GM23338 (cell line): ENCODE data around the gene SLC12A3. TPM values are rescaled to one million over a fixed set of nuclear protein-coding genes. Genes with fewer than 3 reads are reported as not detected.

Source experiments
- ATAC-seq: fragments of 200-7000 bp; cut with Tn5 transposase; 3 replicates; pipeline ENCODE4 v1.9.1; 2020
- DNase-seq: peaks from one replicate; pipeline ENCODE4 v3.0.0-alpha.2; 2015; ENCODE audit warnings: low spot score
- H2AFZ ChIP-seq: fragments of 200-600 bp; sonication (generic); 2 replicates; pipeline ENCODE4 v1.8.0; 2016; ENCODE audit warnings: antibody characterized with exemption, mild to moderate bottlenecking, moderate library complexity
- H3F3A ChIP-seq: fragments of 200-600 bp; sonication (generic); replicated peaks from 2 replicates; pipeline ENCODE4 v1.8.0; 2017; ENCODE audit warnings: antibody characterized with exemption, mixed run types, low read depth
- H3K27ac ChIP-seq: fragments of 200-600 bp; sonication (generic); 2 replicates; pipeline ENCODE4 v1.6.1; 2016; ENCODE audit warnings: low read depth
- H3K27me3 ChIP-seq: fragments of 200-600 bp; sonication (generic); 2 replicates; pipeline ENCODE4 v1.8.0; 2016; ENCODE audit warnings: mild to moderate bottlenecking, mixed run types, moderate library complexity; ENCODE audit not compliant: insufficient read depth
- H3K36me3 ChIP-seq: fragments of 200-600 bp; sonication (generic); 2 replicates; pipeline ENCODE4 v1.8.0; 2016; ENCODE audit warnings: mild to moderate bottlenecking; ENCODE audit not compliant: insufficient read depth
- H3K4me1 ChIP-seq: fragments of 200-600 bp; sonication (generic); 2 replicates; pipeline ENCODE4 v1.8.0; 2016; ENCODE audit warnings: mild to moderate bottlenecking, moderate library complexity; ENCODE audit not compliant: insufficient read depth
- H3K4me2 ChIP-seq: fragments of 200-600 bp; sonication (generic); 2 replicates; pipeline ENCODE4 v1.7.1; 2017; ENCODE audit warnings: mixed run types
- H3K4me3 ChIP-seq: fragments of 200-600 bp; sonication (generic); 2 replicates; pipeline ENCODE4 v1.6.1; 2016; ENCODE audit warnings: mixed run types
- H3K79me2 ChIP-seq: fragments of 200-600 bp; sonication (generic); replicated peaks from 2 replicates; pipeline ENCODE4 v1.8.0; 2017; ENCODE audit warnings: mild to moderate bottlenecking; ENCODE audit not compliant: insufficient read depth
- H3K9me2 ChIP-seq: fragments of 200-600 bp; sonication (generic); 2 replicates; pipeline ENCODE4 v1.8.0; 2017; ENCODE audit not compliant: insufficient read depth
- H4K20me1 ChIP-seq: fragments of 200-600 bp; sonication (generic); replicated peaks from 2 replicates; pipeline ENCODE4 v1.8.0; 2017; ENCODE audit warnings: mild to moderate bottlenecking; ENCODE audit not compliant: insufficient read depth
- H3K27ac Mint-ChIP-seq: 2 replicates; pipeline ENCODE4 v1.8.0; 2020; ENCODE audit warnings: inconsistent platforms, mild to moderate bottlenecking, moderate library complexity, mixed read lengths
- H3K27me3 Mint-ChIP-seq: 3 replicates; pipeline ENCODE4 v1.8.0; 2022; ENCODE audit warnings: low read depth, mild to moderate bottlenecking, moderate library complexity, mixed read lengths, inconsistent platforms; ENCODE audit not compliant: insufficient read depth, poor library complexity
- H3K36me3 Mint-ChIP-seq: 3 replicates; pipeline ENCODE4 v1.8.0; 2021; ENCODE audit warnings: low read depth, mild to moderate bottlenecking, inconsistent platforms, moderate library complexity, mixed read lengths
- H3K4me1 Mint-ChIP-seq: 3 replicates; pipeline ENCODE4 v1.8.0; 2020; ENCODE audit warnings: mild to moderate bottlenecking, inconsistent platforms, mixed read lengths
- H3K4me3 Mint-ChIP-seq: 3 replicates; pipeline ENCODE4 v1.8.0; 2021; ENCODE audit warnings: moderate library complexity, mild to moderate bottlenecking, inconsistent platforms, mixed read lengths
- H3K9me3 Mint-ChIP-seq: 3 replicates; pipeline ENCODE4 v1.8.0; 2020; ENCODE audit warnings: moderate library complexity, mild to moderate bottlenecking, inconsistent platforms, mixed read lengths
- CREB1 ChIP-seq: fragments of 250-450 bp; sonication (Bioruptor Pico); IDR thresholded peaks from 2 replicates; pipeline ENCODE4 v1.5.0; 2020; ENCODE audit warnings: low read depth, mild to moderate bottlenecking, moderate library complexity
- EZH2 ChIP-seq: fragments of 200-600 bp; sonication (generic); IDR thresholded peaks from one replicate; pipeline ENCODE4 v1.8.0; 2017; ENCODE audit warnings: antibody characterized with exemption, mild to moderate bottlenecking, low read depth; ENCODE audit not compliant: unreplicated experiment
- EZH2phosphoT487 ChIP-seq: fragments of 200-600 bp; sonication (generic); IDR thresholded peaks from one replicate; pipeline ENCODE4 v1.8.1; 2018; ENCODE audit warnings: antibody characterized with exemption; ENCODE audit not compliant: unreplicated experiment
- JUNB ChIP-seq: IDR thresholded peaks from one replicate; pipeline ENCODE4 v1.6.1; 2016; ENCODE audit warnings: antibody characterized with exemption; ENCODE audit not compliant: unreplicated experiment
- NANOG ChIP-seq: IDR thresholded peaks from 2 replicates; pipeline ENCODE4 v1.6.1; 2016; ENCODE audit warnings: antibody characterized with exemption, borderline replicate concordance
- POLR2AphosphoS5 ChIP-seq: IDR thresholded peaks from 2 replicates; pipeline ENCODE4 v1.6.1; 2016; ENCODE audit warnings: antibody characterized with exemption, low read depth
- ZNF114 ChIP-seq: fragments of 250-450 bp; sonication (Bioruptor Pico); IDR thresholded peaks from 2 replicates; pipeline ENCODE4 v1.5.0; 2020; ENCODE audit warnings: mild to moderate bottlenecking, moderate library complexity
- ZNF331 ChIP-seq: fragments of 250-450 bp; sonication (Bioruptor Pico); IDR thresholded peaks from 2 replicates; pipeline ENCODE4 v1.5.0; 2020; ENCODE audit warnings: low read depth, mild to moderate bottlenecking, moderate library complexity
- polyA plus RNA-seq: library from polyadenylated mRNA; unstranded; fragments of >200 nt; fragmentation: Nextera tagmentation; extraction: Ambion mirVana; gene quantifications from 2 replicates; pipeline ENCODE4 v1.2.1, GENCODE V29; 2016
- total RNA-seq: library from RNA; depleted of rRNA; stranded (reverse); fragments of >200 nt; shearing (Covaris generic); gene quantifications from 2 replicates; pipeline ENCODE4 v1.2.3, GENCODE V29; 2014
- TF ChIP-seq, protein P1 (sequence below), 2 experiments: fragments of 200-600 bp in 1 of 2; sonication (generic) in 1 of 2; conservative IDR thresholded peaks; 2 replicates each; pipeline versions ENCODE4 v1.5.1 to v1.6.1; 2016 to 2017; ENCODE audit warnings: antibody characterized with exemption in 2 of 2, low read depth in 2 of 2, mild to moderate bottlenecking in 2 of 2, moderate library complexity in 1 of 2
- TF ChIP-seq, protein P2 (sequence below): fragments of 250-450 bp; sonication (Bioruptor Pico); IDR thresholded peaks from 2 replicates; pipeline ENCODE4 v1.5.0; 2020; ENCODE audit warnings: mild to moderate bottlenecking, moderate library complexity

SLC12A3 gene
- total and polyA plus RNA-seq, 2 experiments from 2014 or later = not detected

GRCh38 chr16:56866955-56867830 is 2.2 kb downstream of the SLC12A3 start:
- Histone ChIP-seq H2AFZ (peak overlapping the region; percentile 80), H3K4me1 (no peaks in the 10 kb centered on the region), H3F3A (no peaks in the 10 kb centered on the region), H3K27me3 (no peaks in the 10 kb centered on the region), H3K27ac (no peak overlapping the region), H4K20me1 (no peaks in the 10 kb centered on the region), H3K36me3 (no peaks in the 10 kb centered on the region), H3K9me2 (no peaks in the 10 kb centered on the region), H3K4me3 (no peak overlapping the region), H3K79me2 (no peaks in the 10 kb centered on the region), H3K4me2 (no peak overlapping the region)
- Mint-ChIP-seq H3K9me3 (no peaks in the 10 kb centered on the region), H3K36me3 (no peaks in the 10 kb centered on the region), H3K27ac (no peak overlapping the region), H3K27me3 (peaks cover 4% of the 10 kb centered on the region), H3K4me1 (no peaks in the 10 kb centered on the region; the same call in 2 of the 3 replicates), H3K4me3 (no peak overlapping the region)
- ATAC-seq = peak; percentile 51
- peak; percentile 84 for DNase-seq
- no peak for TF ChIP-seq EZH2
- TF ChIP-seq, protein P1, sequence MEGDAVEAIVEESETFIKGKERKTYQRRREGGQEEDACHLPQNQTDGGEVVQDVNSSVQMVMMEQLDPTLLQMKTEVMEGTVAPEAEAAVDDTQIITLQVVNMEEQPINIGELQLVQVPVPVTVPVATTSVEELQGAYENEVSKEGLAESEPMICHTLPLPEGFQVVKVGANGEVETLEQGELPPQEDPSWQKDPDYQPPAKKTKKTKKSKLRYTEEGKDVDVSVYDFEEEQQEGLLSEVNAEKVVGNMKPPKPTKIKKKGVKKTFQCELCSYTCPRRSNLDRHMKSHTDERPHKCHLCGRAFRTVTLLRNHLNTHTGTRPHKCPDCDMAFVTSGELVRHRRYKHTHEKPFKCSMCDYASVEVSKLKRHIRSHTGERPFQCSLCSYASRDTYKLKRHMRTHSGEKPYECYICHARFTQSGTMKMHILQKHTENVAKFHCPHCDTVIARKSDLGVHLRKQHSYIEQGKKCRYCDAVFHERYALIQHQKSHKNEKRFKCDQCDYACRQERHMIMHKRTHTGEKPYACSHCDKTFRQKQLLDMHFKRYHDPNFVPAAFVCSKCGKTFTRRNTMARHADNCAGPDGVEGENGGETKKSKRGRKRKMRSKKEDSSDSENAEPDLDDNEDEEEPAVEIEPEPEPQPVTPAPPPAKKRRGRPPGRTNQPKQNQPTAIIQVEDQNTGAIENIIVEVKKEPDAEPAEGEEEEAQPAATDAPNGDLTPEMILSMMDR (conservative IDR thresholded peaks at IDR 0.05; ENCODE audit: low read depth in 2 of 2) = peak; percentile 67 to 82
- TF ChIP-seq POLR2AphosphoS5 = no peak

GRCh38 chr16:56868175-56868574 is 3.2 kb downstream of the SLC12A3 start:
- Mint-ChIP-seq H3K9me3 (no peaks in the 10 kb centered on the region), H3K36me3 (no peaks in the 10 kb centered on the region), H3K27ac (no peak overlapping the region), H3K4me3 (no peak overlapping the region), H3K4me1 (no peaks in the 10 kb centered on the region; the same call in 1 of the 3 replicates), H3K27me3 (no peaks in the 10 kb centered on the region)
- Histone ChIP-seq H2AFZ (no peak overlapping the region), H3K79me2 (no peaks in the 10 kb centered on the region), H3K9me2 (no peaks in the 10 kb centered on the region), H3K27ac (no peak overlapping the region), H3K27me3 (no peaks in the 10 kb centered on the region), H3K36me3 (no peaks in the 10 kb centered on the region), H3K4me2 (no peak overlapping the region), H4K20me1 (no peaks in the 10 kb centered on the region), H3K4me1 (no peaks in the 10 kb centered on the region), H3F3A (no peaks in the 10 kb centered on the region), H3K4me3 (no peak overlapping the region)
- no peak for ATAC-seq
- no peak for DNase-seq
- TF ChIP-seq ZNF114 (CRISPR knock-in tag) = no peak
- no peak for TF ChIP-seq NANOG
- no peak for TF ChIP-seq CREB1 (CRISPR knock-in tag)
- TF ChIP-seq, protein P2, sequence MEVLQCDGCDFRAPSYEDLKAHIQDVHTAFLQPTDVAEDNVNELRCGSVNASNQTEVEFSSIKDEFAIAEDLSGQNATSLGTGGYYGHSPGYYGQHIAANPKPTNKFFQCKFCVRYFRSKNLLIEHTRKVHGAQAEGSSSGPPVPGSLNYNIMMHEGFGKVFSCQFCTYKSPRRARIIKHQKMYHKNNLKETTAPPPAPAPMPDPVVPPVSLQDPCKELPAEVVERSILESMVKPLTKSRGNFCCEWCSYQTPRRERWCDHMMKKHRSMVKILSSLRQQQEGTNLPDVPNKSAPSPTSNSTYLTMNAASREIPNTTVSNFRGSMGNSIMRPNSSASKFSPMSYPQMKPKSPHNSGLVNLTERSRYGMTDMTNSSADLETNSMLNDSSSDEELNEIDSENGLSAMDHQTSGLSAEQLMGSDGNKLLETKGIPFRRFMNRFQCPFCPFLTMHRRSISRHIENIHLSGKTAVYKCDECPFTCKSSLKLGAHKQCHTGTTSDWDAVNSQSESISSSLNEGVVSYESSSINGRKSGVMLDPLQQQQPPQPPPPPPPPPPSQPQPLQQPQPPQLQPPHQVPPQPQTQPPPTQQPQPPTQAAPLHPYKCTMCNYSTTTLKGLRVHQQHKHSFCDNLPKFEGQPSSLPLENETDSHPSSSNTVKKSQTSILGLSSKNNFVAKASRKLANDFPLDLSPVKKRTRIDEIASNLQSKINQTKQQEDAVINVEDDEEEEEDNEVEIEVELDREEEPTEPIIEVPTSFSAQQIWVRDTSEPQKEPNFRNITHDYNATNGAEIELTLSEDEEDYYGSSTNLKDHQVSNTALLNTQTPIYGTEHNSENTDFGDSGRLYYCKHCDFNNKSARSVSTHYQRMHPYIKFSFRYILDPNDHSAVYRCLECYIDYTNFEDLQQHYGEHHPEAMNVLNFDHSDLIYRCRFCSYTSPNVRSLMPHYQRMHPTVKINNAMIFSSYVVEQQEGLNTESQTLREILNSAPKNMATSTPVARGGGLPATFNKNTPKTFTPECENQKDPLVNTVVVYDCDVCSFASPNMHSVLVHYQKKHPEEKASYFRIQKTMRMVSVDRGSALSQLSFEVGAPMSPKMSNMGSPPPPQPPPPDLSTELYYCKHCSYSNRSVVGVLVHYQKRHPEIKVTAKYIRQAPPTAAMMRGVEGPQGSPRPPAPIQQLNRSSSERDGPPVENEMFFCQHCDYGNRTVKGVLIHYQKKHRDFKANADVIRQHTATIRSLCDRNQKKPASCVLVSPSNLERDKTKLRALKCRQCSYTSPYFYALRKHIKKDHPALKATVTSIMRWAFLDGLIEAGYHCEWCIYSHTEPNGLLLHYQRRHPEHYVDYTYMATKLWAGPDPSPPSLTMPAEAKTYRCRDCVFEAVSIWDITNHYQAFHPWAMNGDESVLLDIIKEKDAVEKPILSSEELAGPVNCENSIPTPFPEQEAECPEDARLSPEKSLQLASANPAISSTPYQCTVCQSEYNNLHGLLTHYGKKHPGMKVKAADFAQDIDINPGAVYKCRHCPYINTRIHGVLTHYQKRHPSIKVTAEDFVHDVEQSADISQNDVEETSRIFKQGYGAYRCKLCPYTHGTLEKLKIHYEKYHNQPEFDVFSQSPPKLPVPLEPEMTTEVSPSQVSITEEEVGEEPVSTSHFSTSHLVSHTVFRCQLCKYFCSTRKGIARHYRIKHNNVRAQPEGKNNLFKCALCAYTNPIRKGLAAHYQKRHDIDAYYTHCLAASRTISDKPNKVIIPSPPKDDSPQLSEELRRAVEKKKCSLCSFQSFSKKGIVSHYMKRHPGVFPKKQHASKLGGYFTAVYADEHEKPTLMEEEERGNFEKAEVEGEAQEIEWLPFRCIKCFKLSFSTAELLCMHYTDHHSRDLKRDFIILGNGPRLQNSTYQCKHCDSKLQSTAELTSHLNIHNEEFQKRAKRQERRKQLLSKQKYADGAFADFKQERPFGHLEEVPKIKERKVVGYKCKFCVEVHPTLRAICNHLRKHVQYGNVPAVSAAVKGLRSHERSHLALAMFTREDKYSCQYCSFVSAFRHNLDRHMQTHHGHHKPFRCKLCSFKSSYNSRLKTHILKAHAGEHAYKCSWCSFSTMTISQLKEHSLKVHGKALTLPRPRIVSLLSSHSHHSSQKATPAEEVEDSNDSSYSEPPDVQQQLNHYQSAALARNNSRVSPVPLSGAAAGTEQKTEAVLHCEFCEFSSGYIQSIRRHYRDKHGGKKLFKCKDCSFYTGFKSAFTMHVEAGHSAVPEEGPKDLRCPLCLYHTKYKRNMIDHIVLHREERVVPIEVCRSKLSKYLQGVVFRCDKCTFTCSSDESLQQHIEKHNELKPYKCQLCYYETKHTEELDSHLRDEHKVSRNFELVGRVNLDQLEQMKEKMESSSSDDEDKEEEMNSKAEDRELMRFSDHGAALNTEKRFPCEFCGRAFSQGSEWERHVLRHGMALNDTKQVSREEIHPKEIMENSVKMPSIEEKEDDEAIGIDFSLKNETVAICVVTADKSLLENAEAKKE (CRISPR knock-in tag) = no peak
- no peak for TF ChIP-seq EZH2phosphoT487
- TF ChIP-seq ZNF331 (CRISPR knock-in tag) = no peak
- no peak for TF ChIP-seq EZH2
- no peak for TF ChIP-seq POLR2AphosphoS5
- TF ChIP-seq, protein P1 (conservative IDR thresholded peaks at IDR 0.05; ENCODE audit: low read depth in 2 of 2) = no peak
- TF ChIP-seq JUNB = no peak
